Spleen (tissue), 11 donors: ENCODE results near the gene CCDC82. TPM values are rescaled to one million over a fixed set of nuclear protein-coding genes. Genes with fewer than 3 reads are reported as not detected.

ENCODE experiments used
- DNase-seq: peaks from one replicate; pipeline ENCODE4 v3.0.0-alpha.2; 2020
- H3K27ac ChIP-seq, 8 donors: fragments of 200-600 bp; sonication (generic) in 7 of 8; 1 replicate in 4 of 8; 2 replicates in 4 of 8; pipeline versions ENCODE4 v1.5.0 to v1.8.0; 2016 to 2021; ENCODE audit warnings: inconsistent platforms in 4 of 8, mild to moderate bottlenecking in 4 of 8, moderate library complexity in 1 of 8
- H3K27me3 ChIP-seq, 7 donors: fragments of 200-600 bp; sonication (generic) in 6 of 7; replicated peaks in 1 of 7; 1 replicate in 4 of 7; 2 replicates in 3 of 7; pipeline versions ENCODE4 v1.5.0 to v1.8.0; 2016 to 2021; ENCODE audit warnings: inconsistent platforms in 3 of 7, mild to moderate bottlenecking in 1 of 7
- H3K36me3 ChIP-seq, 6 donors: fragments of 200-600 bp; sonication (generic) in 5 of 6; 1 replicate in 4 of 6; 2 replicates in 2 of 6; pipeline versions ENCODE4 v1.5.0 to v1.8.0; 2016 to 2021; ENCODE audit warnings: inconsistent platforms in 2 of 6
- H3K4me1 ChIP-seq, 6 donors: fragments of 200-600 bp; sonication (generic) in 5 of 6; 1 replicate in 3 of 6; 2 replicates in 3 of 6; pipeline versions ENCODE4 v1.5.0 to v1.8.0; 2016 to 2021; ENCODE audit warnings: inconsistent platforms in 3 of 6
- H3K4me3 ChIP-seq, 8 donors: fragments of 200-600 bp; sonication (generic) in 7 of 8; 1 replicate in 4 of 8; 2 replicates in 4 of 8; pipeline versions ENCODE4 v1.5.0 to v1.8.0; 2016 to 2021; ENCODE audit warnings: inconsistent platforms in 4 of 8, mild to moderate bottlenecking in 4 of 8, moderate library complexity in 2 of 8
- H3K9me3 ChIP-seq, 8 donors: fragments of 200-600 bp; sonication (generic) in 7 of 8; 1 replicate in 4 of 8; 2 replicates in 4 of 8; pipeline versions ENCODE4 v1.5.0 to v1.8.0; 2016 to 2021; ENCODE audit warnings: inconsistent platforms in 4 of 8
- POLR2A ChIP-seq, 3 donors: fragments of 450-650 bp; IDR thresholded peaks; one replicate each; pipeline ENCODE4 v1.5.1; 2017; ENCODE audit warnings: antibody characterized with exemption in 3 of 3, mild to moderate bottlenecking in 1 of 3
- POLR2AphosphoS5 ChIP-seq, 3 donors: sonication (generic); formaldehyde crosslinking; IDR thresholded peaks; one replicate each; pipeline ENCODE4 v1.5.1; 2017; ENCODE audit warnings: antibody characterized with exemption in 3 of 3
- WGBS, 5 donors: extraction: QIAGEN DNeasy Blood & Tissue Kit in 3 of 5; methylation state at CpG; one replicate each; pipeline versions ENCODE4 v1.1.5 to v1.1.7; 2013 to 2018; 5-methylcytosine and 5-hydroxymethylcytosine counted together
- intact Hi-C: fragments of 100-400 bp; cut with DNase I; formaldehyde crosslinking; loops from one replicate; pipeline ENCODE4 v1.15.0; 2023; ENCODE audit warnings: low total_unique reads
- polyA plus RNA-seq, 3 donors: library from polyadenylated mRNA; stranded (reverse); fragments of 200-250 nt; gene quantifications; one replicate each; pipeline ENCODE4 v1.2.1, GENCODE V29; 2013
- total RNA-seq, 7 donors: library from RNA; depleted of rRNA in 3 of 7; stranded (reverse); fragments of >200 nt in 3 of 7; fragmentation: NEBNext Ultra II Directional in 4 of 7; extraction: Animal tissue kit (Norgen Biotek cat#: 25700) in 4 of 7; gene quantifications; one replicate each; pipeline versions ENCODE4 v1.1.0 to v1.2.1, GENCODE V29; 2016 to 2021
- TF ChIP-seq, protein P1 (sequence below), 11 experiments: fragments of 200-600 bp in 7 of 11; fragments of 450-650 bp in 4 of 11; sonication (generic) in 4 of 11; IDR thresholded peaks in 8 of 11; conservative IDR thresholded peaks in 3 of 11; 1 replicate in 7 of 11; 2 replicates in 4 of 11; pipeline versions ENCODE4 v1.4.0 to v1.8.0; 2016 to 2021; ENCODE audit warnings: antibody characterized with exemption in 11 of 11, inconsistent platforms in 4 of 11, mild to moderate bottlenecking in 1 of 11
- donor health status: healthy with polysubstance abuse.
- donor health status: DM: no; HTN: no; CAD: no; lungs with moderate emphysema.
- donor health status: DM: no; HTN: no; CAD: no.
- donor health status: Bipolar disorder and iron deficiency.
- donor health status: healthy.
- donor health status: DM: no; HTN: no; CAD: no.
- donor health status: DM: yes; HTN: yes; CAD: no.

CCDC82 gene
- total and polyA plus RNA-seq, 10 donors, result 21.4 to 59.8 (median 37.6) TPM

GRCh38 chr11:96339706-96340554 lies 49.8 kb downstream of the CCDC82 start:
- Histone ChIP-seq H3K4me1 (peaks cover 33 to 84% (median 69%) of the 10 kb centered on the region in 6 donors), H3K27me3 (no peaks in the 10 kb centered on the region), H3K36me3 (peaks cover 0 to 11% (median 0%) of the 10 kb centered on the region in 6 donors), H3K27ac (peak overlapping the region; percentile 71 to 90 (median 84)), H3K9me3 (no peaks in the 10 kb centered on the region), H3K4me3 (peak overlapping the region; percentile 55 to 84 (median 72))
- no peak for DNase-seq
- TF ChIP-seq POLR2AphosphoS5 (IDR thresholded peaks at IDR 0.05), result no peak
- TF ChIP-seq, protein P1, sequence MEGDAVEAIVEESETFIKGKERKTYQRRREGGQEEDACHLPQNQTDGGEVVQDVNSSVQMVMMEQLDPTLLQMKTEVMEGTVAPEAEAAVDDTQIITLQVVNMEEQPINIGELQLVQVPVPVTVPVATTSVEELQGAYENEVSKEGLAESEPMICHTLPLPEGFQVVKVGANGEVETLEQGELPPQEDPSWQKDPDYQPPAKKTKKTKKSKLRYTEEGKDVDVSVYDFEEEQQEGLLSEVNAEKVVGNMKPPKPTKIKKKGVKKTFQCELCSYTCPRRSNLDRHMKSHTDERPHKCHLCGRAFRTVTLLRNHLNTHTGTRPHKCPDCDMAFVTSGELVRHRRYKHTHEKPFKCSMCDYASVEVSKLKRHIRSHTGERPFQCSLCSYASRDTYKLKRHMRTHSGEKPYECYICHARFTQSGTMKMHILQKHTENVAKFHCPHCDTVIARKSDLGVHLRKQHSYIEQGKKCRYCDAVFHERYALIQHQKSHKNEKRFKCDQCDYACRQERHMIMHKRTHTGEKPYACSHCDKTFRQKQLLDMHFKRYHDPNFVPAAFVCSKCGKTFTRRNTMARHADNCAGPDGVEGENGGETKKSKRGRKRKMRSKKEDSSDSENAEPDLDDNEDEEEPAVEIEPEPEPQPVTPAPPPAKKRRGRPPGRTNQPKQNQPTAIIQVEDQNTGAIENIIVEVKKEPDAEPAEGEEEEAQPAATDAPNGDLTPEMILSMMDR (IDR thresholded peaks at IDR 0.05 in 8 of 11, conservative IDR thresholded peaks at IDR 0.05 in 3 of 11), result no peak
- TF ChIP-seq POLR2A (IDR thresholded peaks at IDR 0.05), result no peak
- intact Hi-C loops, result loop anchor here (5.0 to 10.0 kb wide), 2 partner anchors 65 to 288 kb away; no protein-coding TSS in a partner anchor
- 50 to 71% (median 64%) methylated on average over 7 of the region's 7 CpGs for WGBS, 5 donors

GRCh38 chr11:96338910-96339705 lies 50.6 kb downstream of the CCDC82 start:
- H3K4me3 ChIP-seq, result peak overlapping the region; percentile 12 to 84 (median 70)
- peak; percentile 85 for DNase-seq
- 7 to 21% (median 9%) methylated on average over 13 of the region's 13 CpGs for WGBS, 5 donors
- peaks cover 33 to 91% (median 73%) of the 10 kb centered on the region in 6 donors for H3K4me1 ChIP-seq
- TF ChIP-seq POLR2AphosphoS5 (IDR thresholded peaks at IDR 0.05) (peak; percentile 46 to 71 (median 62)), POLR2A (IDR thresholded peaks at IDR 0.05) (no peak)
- no peaks in the 10 kb centered on the region for H3K9me3 ChIP-seq
- intact Hi-C loops, result loop anchor here (10.0 kb wide), 1 partner anchor 64 kb away; no protein-coding TSS in a partner anchor
- H3K27me3 ChIP-seq, result no peaks in the 10 kb centered on the region
- peak overlapping the region; percentile 71 to 90 (median 84) for H3K27ac ChIP-seq
- peaks cover 0 to 17% (median 0%) of the 10 kb centered on the region in 6 donors for H3K36me3 ChIP-seq

DNA sequence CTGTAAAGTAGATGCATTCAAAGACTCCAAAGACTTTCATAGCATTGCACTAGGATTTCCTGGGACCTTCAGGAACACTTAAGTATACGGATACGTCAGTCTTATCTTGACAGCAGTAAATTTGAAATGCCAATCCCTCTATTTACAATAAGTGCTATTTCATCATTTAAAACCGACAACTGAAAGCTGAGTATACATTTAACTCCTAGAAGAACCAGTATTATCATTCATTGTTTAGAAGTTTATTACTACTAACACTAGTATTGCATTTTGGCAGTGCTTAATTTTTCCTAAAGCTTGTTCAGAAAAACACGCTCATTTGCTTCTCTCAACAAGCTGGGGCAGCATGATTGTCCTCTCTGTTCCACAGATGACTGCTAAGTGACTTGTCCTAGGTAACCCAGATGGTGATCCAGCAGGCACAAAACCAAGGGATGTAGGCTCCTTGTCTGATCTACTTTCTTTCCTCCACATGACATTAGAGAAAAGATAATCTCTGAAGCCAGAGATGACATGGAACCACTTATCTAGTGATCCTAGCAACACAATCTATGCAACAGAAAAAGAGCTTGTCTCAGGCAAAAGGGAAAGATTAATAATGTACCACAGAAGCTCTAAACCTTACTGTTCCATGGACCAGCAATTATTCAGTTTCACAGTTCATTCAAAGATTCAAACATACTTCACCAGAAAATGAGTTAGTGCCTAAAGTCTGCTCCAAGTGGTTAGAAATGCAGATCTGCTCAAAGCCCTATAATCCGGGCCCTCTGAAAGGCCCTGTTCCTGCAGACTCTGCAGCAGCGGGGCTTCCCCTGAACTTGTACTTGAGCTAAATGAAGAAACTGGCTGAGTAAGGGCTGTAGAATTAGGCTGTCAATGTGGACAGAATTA lies 51.9 kb downstream of the CCDC82 start:
- intact Hi-C loops, result loop anchor here (10.0 kb wide), 1 partner anchor 63 kb away; no protein-coding TSS in a partner anchor
- Histone ChIP-seq H3K27me3 (no peaks in the 10 kb centered on the region), H3K4me1 (peaks cover 33 to 95% (median 74%) of the 10 kb centered on the region in 6 donors), H3K4me3 (peak overlapping the region in 5 of 8 donors; percentile 3 to 84 (median 69)), H3K27ac (peak overlapping the region in 5 of 8 donors; percentile 82 to 90 (median 85)), H3K36me3 (peaks cover 0 to 17% (median 0%) of the 10 kb centered on the region in 6 donors), H3K9me3 (no peaks in the 10 kb centered on the region)
- DNase-seq, result peak; percentile 80
- TF ChIP-seq POLR2AphosphoS5 (IDR thresholded peaks at IDR 0.05) (no peak), POLR2A (IDR thresholded peaks at IDR 0.05) (no peak)
- WGBS, 5 donors, result 43 to 61% (median 53%) methylated on average over 6 of the region's 6 CpGs

GRCh38 chr11:96335388-96335787 lies 54.3 kb downstream of the CCDC82 start:
- TF ChIP-seq, protein P1 (IDR thresholded peaks at IDR 0.05 in 8 of 11, conservative IDR thresholded peaks at IDR 0.05 in 3 of 11), result no peak
- TF ChIP-seq POLR2A (IDR thresholded peaks at IDR 0.05) (no peak), POLR2AphosphoS5 (IDR thresholded peaks at IDR 0.05) (no peak)
- 62 to 85% (median 70%) methylated on average over 4 of the region's 4 CpGs for WGBS, 5 donors
- Histone ChIP-seq H3K27me3 (no peaks in the 10 kb centered on the region), H3K27ac (peak overlapping the region in 2 of 8 donors; percentile 8 to 41), H3K4me3 (no peak overlapping the region), H3K36me3 (peaks cover 0 to 17% (median 0%) of the 10 kb centered on the region in 6 donors), H3K4me1 (peaks cover 33 to 100% (median 85%) of the 10 kb centered on the region in 6 donors), H3K9me3 (no peaks in the 10 kb centered on the region)
- DNase-seq, result no peak
- intact Hi-C loops, result loop anchor here (10.0 kb wide), 1 partner anchor 61 kb away; no protein-coding TSS in a partner anchor
